Activated CD8-positive, alpha-beta memory T cell treated with anti-CD3 and anti-CD28 coated beads, Interleukin-2, amount 10 ng/mL, durations not matched to agents 7 days and 5 days (primary cell): ENCODE results near the gene HJURP. TPM values are rescaled to one million over a fixed set of nuclear protein-coding genes. Genes with fewer than 3 reads are reported as not detected.

Experiments
- ATAC-seq: fragments of 150-1000 bp; cut with Tn5 transposase; one replicate; pipeline ENCODE4 v1.10.0; 2021; ENCODE audit warnings: moderate library complexity
- CTCF ChIA-PET: fragments of 350-600 bp; sonication (Branson Sonifier 250); formaldehyde crosslinking; loops from one replicate; lab custom pipeline; 2021; ENCODE audit warnings: antibody characterized with exemption; lab: Charles Lee
- DNase-seq: peaks from one replicate; pipeline ENCODE4 v3.0.0-alpha.2; 2020
- H3K27ac Mint-ChIP-seq: one replicate; pipeline ENCODE4 v1.8.0; 2021; ENCODE audit warnings: mild to moderate bottlenecking, mixed read lengths
- H3K27me3 Mint-ChIP-seq: one replicate; pipeline ENCODE4 v1.8.0; 2021; ENCODE audit warnings: mixed read lengths
- H3K36me3 Mint-ChIP-seq: one replicate; pipeline ENCODE4 v1.8.0; 2021; ENCODE audit warnings: mild to moderate bottlenecking, mixed read lengths
- H3K4me1 Mint-ChIP-seq: one replicate; pipeline ENCODE4 v1.8.0; 2021; ENCODE audit warnings: mixed read lengths
- H3K4me3 Mint-ChIP-seq: one replicate; pipeline ENCODE4 v1.8.0; 2021; ENCODE audit warnings: mild to moderate bottlenecking, moderate library complexity, mixed read lengths
- H3K9me3 Mint-ChIP-seq: one replicate; pipeline ENCODE4 v1.8.0; 2022; ENCODE audit warnings: low read depth, mixed read lengths
- total RNA-seq, 2 experiments: library from RNA; stranded (reverse); gene quantifications; one replicate each; pipeline ENCODE4 v1.2.3, GENCODE V29; 2021

HJURP gene
- total RNA-seq, 2 experiments from 2014 or later, result 111 to 145 TPM

- Mint-ChIP-seq H3K4me1 (peaks cover 39% of the 10 kb centered on the region), H3K9me3 (no peaks in the 10 kb centered on the region), H3K4me3 (no peak overlapping the region), H3K27ac (no peak overlapping the region), H3K36me3 (peaks cover 84% of the 10 kb centered on the region), H3K27me3 (no peaks in the 10 kb centered on the region)
- CTCF ChIA-PET, result no interaction called here
- ATAC-seq (no peak), DNase-seq (no peak)
Measured at GRCh38 chr2:233845301-233846060, 8.9 kb downstream of the HJURP start.

GRCh38 chr2:233844836-233845235 lies 9.5 kb downstream of the HJURP start:
- H3K4me3 Mint-ChIP-seq, result no peak overlapping the region
- no peak overlapping the region for H3K27ac Mint-ChIP-seq
- H3K27me3 Mint-ChIP-seq, result no peaks in the 10 kb centered on the region
- no peak for DNase-seq
- peaks cover 85% of the 10 kb centered on the region for H3K36me3 Mint-ChIP-seq
- H3K4me1 Mint-ChIP-seq, result peaks cover 41% of the 10 kb centered on the region
- ATAC-seq, result no peak
- H3K9me3 Mint-ChIP-seq, result no peaks in the 10 kb centered on the region
- CTCF ChIA-PET, result interaction anchor here (0.8 kb wide), 1 partner anchor 23 kb away, joined by 3 read pairs; the partner anchor contains the start of gene MSL3B

- H3K4me1 Mint-ChIP-seq, result peaks cover 44% of the 10 kb centered on the region
- no peaks in the 10 kb centered on the region for H3K27me3 Mint-ChIP-seq
- no peak for ATAC-seq
- CTCF ChIA-PET, result interaction anchor here (0.8 kb wide), 2 partner anchors 13 to 24 kb away, joined by 3 read pairs; partner anchors contain the start of gene MSL3B
- H3K9me3 Mint-ChIP-seq, result no peaks in the 10 kb centered on the region
- DNase-seq, result no peak
- H3K4me3 Mint-ChIP-seq, result no peak overlapping the region
- no peak overlapping the region for H3K27ac Mint-ChIP-seq
- peaks cover 85% of the 10 kb centered on the region for H3K36me3 Mint-ChIP-seq
Measured at GRCh38 chr2:233844064-233844807, 10.1 kb downstream of the HJURP start.

GRCh38 chr2:233841183-233841582 lies 13.2 kb downstream of the HJURP start:
- Mint-ChIP-seq H3K4me3 (no peak overlapping the region), H3K27me3 (no peaks in the 10 kb centered on the region), H3K36me3 (peaks cover 89% of the 10 kb centered on the region), H3K4me1 (peaks cover 43% of the 10 kb centered on the region), H3K9me3 (no peaks in the 10 kb centered on the region), H3K27ac (no peak overlapping the region)
- CTCF ChIA-PET, result no interaction called here
- DNase-seq, result no peak
- no peak for ATAC-seq

GRCh38 chr2:233840520-233840919 lies 13.8 kb downstream of the HJURP start:
- Mint-ChIP-seq H3K36me3 (peaks cover 88% of the 10 kb centered on the region), H3K9me3 (no peaks in the 10 kb centered on the region), H3K4me1 (peaks cover 43% of the 10 kb centered on the region), H3K27me3 (no peaks in the 10 kb centered on the region), H3K4me3 (no peak overlapping the region), H3K27ac (no peak overlapping the region)
- CTCF ChIA-PET, result no interaction called here
- DNase-seq (no peak), ATAC-seq (no peak)

- CTCF ChIA-PET, result no interaction called here
- no peaks in the 10 kb centered on the region for H3K27me3 Mint-ChIP-seq
- ATAC-seq, result no peak
- peaks cover 44% of the 10 kb centered on the region for H3K4me1 Mint-ChIP-seq
- no peak overlapping the region for H3K27ac Mint-ChIP-seq
- no peak for DNase-seq
- no peaks in the 10 kb centered on the region for H3K9me3 Mint-ChIP-seq
- H3K36me3 Mint-ChIP-seq, result peaks cover 90% of the 10 kb centered on the region
- H3K4me3 Mint-ChIP-seq, result no peak overlapping the region
Measured at GRCh38 chr2:233839447-233839820, 14.9 kb downstream of the HJURP start.

GRCh38 chr2:233838726-233839446 lies 15.4 kb downstream of the HJURP start:
- no peaks in the 10 kb centered on the region for H3K9me3 Mint-ChIP-seq
- CTCF ChIA-PET, result interaction anchor here (1.2 kb wide), 1 partner anchor 11 kb away, joined by 3 read pairs; no protein-coding TSS in a partner anchor
- no peak for ATAC-seq
- peaks cover 86% of the 10 kb centered on the region for H3K36me3 Mint-ChIP-seq
- no peaks in the 10 kb centered on the region for H3K27me3 Mint-ChIP-seq
- no peak overlapping the region for H3K4me3 Mint-ChIP-seq
- peak overlapping the region; percentile 42 for H3K27ac Mint-ChIP-seq
- H3K4me1 Mint-ChIP-seq, result peaks cover 44% of the 10 kb centered on the region
- no peak for DNase-seq

GRCh38 chr2:233838251-233838650 lies 16.1 kb downstream of the HJURP start:
- CTCF ChIA-PET, result interaction anchor here (1.1 to 1.2 kb wide), 2 partner anchors 10 to 16 kb away, joined by 3 to 4 read pairs; partner anchors contain the start of gene HJURP
- DNase-seq, result no peak
- no peak overlapping the region for H3K4me3 Mint-ChIP-seq
- no peak for ATAC-seq
- H3K27ac Mint-ChIP-seq, result peak overlapping the region; percentile 42
- H3K9me3 Mint-ChIP-seq, result no peaks in the 10 kb centered on the region
- peaks cover 81% of the 10 kb centered on the region for H3K36me3 Mint-ChIP-seq
- peaks cover 44% of the 10 kb centered on the region for H3K4me1 Mint-ChIP-seq
- H3K27me3 Mint-ChIP-seq, result no peaks in the 10 kb centered on the region

- no peak for DNase-seq
Measured at GRCh38 chr2:233837694-233838229, 16.6 kb downstream of the HJURP start.

GRCh38 chr2:233836359-233836758 lies 18.0 kb downstream of the HJURP start:
- Mint-ChIP-seq H3K4me3 (no peak overlapping the region), H3K9me3 (no peaks in the 10 kb centered on the region), H3K27ac (no peak overlapping the region), H3K4me1 (peaks cover 35% of the 10 kb centered on the region), H3K27me3 (no peaks in the 10 kb centered on the region), H3K36me3 (peaks cover 63% of the 10 kb centered on the region)
- CTCF ChIA-PET, result no interaction called here
- no peak for ATAC-seq
- no peak for DNase-seq

More at GRCh38 chr2:233837694-233838229, 16.6 kb downstream of the HJURP start:
- H3K27me3 Mint-ChIP-seq, result no peaks in the 10 kb centered on the region
- no peaks in the 10 kb centered on the region for H3K9me3 Mint-ChIP-seq
- peaks cover 44% of the 10 kb centered on the region for H3K4me1 Mint-ChIP-seq
- H3K4me3 Mint-ChIP-seq, result no peak overlapping the region
- H3K27ac Mint-ChIP-seq, result no peak overlapping the region
- peaks cover 77% of the 10 kb centered on the region for H3K36me3 Mint-ChIP-seq
- no peak for ATAC-seq
- CTCF ChIA-PET, result interaction anchor here (1.1 to 1.2 kb wide), 2 partner anchors 10 to 17 kb away, joined by 3 to 4 read pairs; partner anchors contain the start of gene HJURP

GRCh38 chr2:233835230-233836186 lies 18.8 kb downstream of the HJURP start:
- no peak overlapping the region for H3K4me3 Mint-ChIP-seq

GRCh38 chr2:233833345-233833744 lies 21.0 kb downstream of the HJURP start:
- DNase-seq, result no peak
- H3K27me3 Mint-ChIP-seq, result no peaks in the 10 kb centered on the region
- no peaks in the 10 kb centered on the region for H3K9me3 Mint-ChIP-seq
- peaks cover 33% of the 10 kb centered on the region for H3K36me3 Mint-ChIP-seq
- H3K4me1 Mint-ChIP-seq, result peaks cover 8% of the 10 kb centered on the region
- no peak overlapping the region for H3K27ac Mint-ChIP-seq
- no peak overlapping the region for H3K4me3 Mint-ChIP-seq
- no peak for ATAC-seq
- CTCF ChIA-PET, result no interaction called here

More at GRCh38 chr2:233835230-233836186, 18.8 kb downstream of the HJURP start:
- Mint-ChIP-seq H3K27me3 (no peaks in the 10 kb centered on the region), H3K27ac (no peak overlapping the region), H3K36me3 (peaks cover 55% of the 10 kb centered on the region), H3K9me3 (no peaks in the 10 kb centered on the region), H3K4me1 (peaks cover 28% of the 10 kb centered on the region)
- no peak for ATAC-seq
- DNase-seq, result no peak
- CTCF ChIA-PET, result no interaction called here
